ENCODE results near the gene CDK14. TPM values are rescaled to one million over a fixed set of nuclear protein-coding genes. Genes with fewer than 3 reads are reported as not detected.

CDK14 gene
- total RNA-seq, 1 donor = 41.0 TPM

GRCh38 chr7:90701771-90702170 lies 105.7 kb downstream of the CDK14 start:
- DNase-seq (ENCODE audit: low read depth) = no peak
- H3K4me3 ChIP-seq (ENCODE audit: low read depth, low read length) = no peak overlapping the region
- TF ChIP-seq CTCF (IDR thresholded peaks at IDR 0.05; ENCODE audit: insufficient read depth, low read depth, low read length) = no peak

- TF ChIP-seq CTCF (IDR thresholded peaks at IDR 0.05; ENCODE audit: insufficient read depth, low read depth, low read length) = no peak
- H3K4me3 ChIP-seq (ENCODE audit: low read depth, low read length) = no peak overlapping the region
- DNase-seq (ENCODE audit: low read depth) = no peak
Measured at GRCh38 chr7:90705391-90706071, 109.4 kb downstream of the CDK14 start.

GRCh38 chr7:90706072-90706716 lies 110.1 kb downstream of the CDK14 start:
- no peak for TF ChIP-seq CTCF (IDR thresholded peaks at IDR 0.05; ENCODE audit: insufficient read depth, low read depth, low read length)
- DNase-seq (ENCODE audit: low read depth) = peak; percentile 58
- no peak overlapping the region for H3K4me3 ChIP-seq (ENCODE audit: low read depth, low read length)

- TF ChIP-seq CTCF (IDR thresholded peaks at IDR 0.05; ENCODE audit: insufficient read depth, low read depth, low read length) = peak; percentile 68
- peak; percentile 29 for DNase-seq (ENCODE audit: low read depth)
- no peak overlapping the region for H3K4me3 ChIP-seq (ENCODE audit: low read depth, low read length)
Measured at GRCh38 chr7:90708841-90709317, 112.8 kb downstream of the CDK14 start.

GRCh38 chr7:90709501-90710465 lies 113.7 kb downstream of the CDK14 start:
- DNase-seq (ENCODE audit: low read depth) = peak; percentile 51
- no peak for TF ChIP-seq CTCF (IDR thresholded peaks at IDR 0.05; ENCODE audit: insufficient read depth, low read depth, low read length)
- no peak overlapping the region for H3K4me3 ChIP-seq (ENCODE audit: low read depth, low read length)

- H3K4me3 ChIP-seq (ENCODE audit: low read depth, low read length) = no peak overlapping the region
- DNase-seq (ENCODE audit: low read depth) = no peak
- TF ChIP-seq CTCF (IDR thresholded peaks at IDR 0.05; ENCODE audit: insufficient read depth, low read depth, low read length) = no peak
Measured at GRCh38 chr7:90710466-90710850, 114.3 kb downstream of the CDK14 start.
